Measurements from ENCODE around the gene SLC29A4.

Gene SLC29A4

DNA sequence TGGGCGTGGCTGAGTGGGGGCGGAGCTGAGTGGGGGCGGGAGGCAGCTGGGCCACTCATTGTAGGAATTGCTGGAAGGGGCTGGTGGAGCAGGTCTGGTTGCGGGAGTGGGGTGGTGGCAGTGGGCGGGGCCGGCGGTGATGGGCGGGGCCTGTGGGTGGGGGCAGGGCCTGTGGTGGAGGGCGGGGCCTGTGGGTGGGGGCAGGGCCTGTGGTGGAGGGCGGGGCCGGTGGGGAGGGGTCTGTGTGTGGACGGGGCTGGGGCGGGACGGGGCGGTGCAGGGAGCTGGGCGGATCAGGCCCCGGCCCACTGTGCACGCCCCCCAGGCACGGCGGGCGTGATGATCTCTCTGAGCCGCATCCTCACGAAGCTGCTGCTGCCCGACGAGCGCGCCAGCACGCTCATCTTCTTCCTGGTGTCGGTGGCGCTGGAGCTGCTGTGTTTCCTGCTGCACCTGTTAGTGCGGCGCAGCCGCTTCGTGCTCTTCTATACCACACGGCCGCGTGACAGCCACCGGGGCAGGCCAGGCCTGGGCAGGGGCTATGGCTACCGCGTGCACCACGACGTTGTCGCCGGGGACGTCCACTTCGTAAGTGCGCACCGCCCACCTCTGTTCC, 14.0 kb downstream of the SLC29A4 start:
- H3K36me3 ChIP-seq (replicated peaks; ENCODE audit: low read depth, low read length) = no peaks in the 10 kb centered on the region
- no peaks in the 10 kb centered on the region for H4K20me1 ChIP-seq (ENCODE audit: insufficient read depth, low read length)
- no peak overlapping the region for H3K9ac ChIP-seq (ENCODE audit: low read length)
- TF ChIP-seq EZH2phosphoT487 (IDR thresholded peaks at IDR 0.05; ENCODE audit: low read depth) = no peak
- no peak overlapping the region for H3K4me2 ChIP-seq (ENCODE audit: low read length)
- H3K79me2 ChIP-seq (ENCODE audit: low read length) = no peaks in the 10 kb centered on the region
- H3K4me3 ChIP-seq (ENCODE audit: low read length) = no peak overlapping the region
- no peak overlapping the region for H2AFZ ChIP-seq (ENCODE audit: low read depth, low read length)
- H3K27ac ChIP-seq (ENCODE audit: low read length) = no peak overlapping the region
- H3K4me1 ChIP-seq (ENCODE audit: low read length) = no peaks in the 10 kb centered on the region
- no peaks in the 10 kb centered on the region for H3K9me3 ChIP-seq (ENCODE audit: insufficient read depth, low read length)
- no peaks in the 10 kb centered on the region for H3K27me3 ChIP-seq (ENCODE audit: low read depth, low read length)

DNA sequence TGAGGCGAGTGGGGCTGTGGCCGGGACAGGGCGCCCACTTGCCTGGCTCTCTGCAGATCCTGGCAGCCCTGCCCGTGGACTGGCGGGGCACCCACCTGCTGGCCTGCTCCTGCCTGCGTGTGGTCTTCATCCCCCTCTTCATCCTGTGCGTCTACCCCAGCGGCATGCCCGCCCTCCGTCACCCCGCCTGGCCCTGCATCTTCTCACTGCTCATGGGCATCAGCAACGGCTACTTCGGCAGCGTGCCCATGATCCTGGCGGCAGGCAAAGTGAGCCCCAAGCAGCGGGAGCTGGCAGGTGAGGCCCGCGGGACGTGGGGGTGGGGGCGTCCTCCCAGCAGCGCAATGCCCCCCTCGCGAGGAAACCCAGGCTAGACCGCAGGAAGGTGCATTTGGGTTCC, 17.6 kb downstream of the SLC29A4 start:
- no peak for TF ChIP-seq EZH2phosphoT487 (IDR thresholded peaks at IDR 0.05; ENCODE audit: low read depth)
- TF ChIP-seq, protein P1, sequence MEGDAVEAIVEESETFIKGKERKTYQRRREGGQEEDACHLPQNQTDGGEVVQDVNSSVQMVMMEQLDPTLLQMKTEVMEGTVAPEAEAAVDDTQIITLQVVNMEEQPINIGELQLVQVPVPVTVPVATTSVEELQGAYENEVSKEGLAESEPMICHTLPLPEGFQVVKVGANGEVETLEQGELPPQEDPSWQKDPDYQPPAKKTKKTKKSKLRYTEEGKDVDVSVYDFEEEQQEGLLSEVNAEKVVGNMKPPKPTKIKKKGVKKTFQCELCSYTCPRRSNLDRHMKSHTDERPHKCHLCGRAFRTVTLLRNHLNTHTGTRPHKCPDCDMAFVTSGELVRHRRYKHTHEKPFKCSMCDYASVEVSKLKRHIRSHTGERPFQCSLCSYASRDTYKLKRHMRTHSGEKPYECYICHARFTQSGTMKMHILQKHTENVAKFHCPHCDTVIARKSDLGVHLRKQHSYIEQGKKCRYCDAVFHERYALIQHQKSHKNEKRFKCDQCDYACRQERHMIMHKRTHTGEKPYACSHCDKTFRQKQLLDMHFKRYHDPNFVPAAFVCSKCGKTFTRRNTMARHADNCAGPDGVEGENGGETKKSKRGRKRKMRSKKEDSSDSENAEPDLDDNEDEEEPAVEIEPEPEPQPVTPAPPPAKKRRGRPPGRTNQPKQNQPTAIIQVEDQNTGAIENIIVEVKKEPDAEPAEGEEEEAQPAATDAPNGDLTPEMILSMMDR (IDR thresholded peaks at IDR 0.05; ENCODE audit: low read depth, low read length) = no peak
- no peak overlapping the region for H3K27ac ChIP-seq (ENCODE audit: low read length)
- no peaks in the 10 kb centered on the region for H3K27me3 ChIP-seq (ENCODE audit: low read depth, low read length)

DNA sequence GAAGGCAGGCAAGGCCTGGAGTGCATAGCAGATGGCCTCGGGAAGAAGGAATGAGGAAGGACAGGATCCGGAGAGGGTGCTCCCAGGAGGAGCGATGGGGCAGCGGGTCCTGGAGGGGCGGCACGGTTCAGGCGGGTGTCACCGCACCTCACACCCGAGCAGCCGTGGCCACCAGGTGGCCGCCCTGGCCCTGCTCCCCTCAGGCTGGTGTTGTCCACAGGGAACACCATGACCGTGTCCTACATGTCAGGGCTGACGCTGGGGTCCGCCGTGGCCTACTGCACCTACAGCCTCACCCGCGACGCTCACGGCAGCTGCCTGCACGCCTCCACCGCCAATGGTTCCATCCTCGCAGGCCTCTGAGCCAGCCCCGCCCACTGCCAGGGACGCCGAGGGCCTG, 19.8 kb downstream of the SLC29A4 start:
- no peak overlapping the region for H3K27ac ChIP-seq (ENCODE audit: low read length)
- H3K79me2 ChIP-seq (ENCODE audit: low read length) = no peaks in the 10 kb centered on the region
- H3K9me3 ChIP-seq (ENCODE audit: insufficient read depth, low read length) = no peaks in the 10 kb centered on the region
- H3K4me2 ChIP-seq (ENCODE audit: low read length) = no peak overlapping the region
- H2AFZ ChIP-seq (ENCODE audit: low read depth, low read length) = no peak overlapping the region
- no peak overlapping the region for H3K4me3 ChIP-seq (ENCODE audit: low read length)
- no peaks in the 10 kb centered on the region for H3K27me3 ChIP-seq (ENCODE audit: low read depth, low read length)
- H3K4me1 ChIP-seq (ENCODE audit: low read length) = no peaks in the 10 kb centered on the region
- TF ChIP-seq EZH2phosphoT487 (IDR thresholded peaks at IDR 0.05; ENCODE audit: low read depth) = no peak
- TF ChIP-seq, protein P1 (IDR thresholded peaks at IDR 0.05; ENCODE audit: low read depth, low read length) = no peak
- H4K20me1 ChIP-seq (ENCODE audit: insufficient read depth, low read length) = no peaks in the 10 kb centered on the region
- H3K9ac ChIP-seq (ENCODE audit: low read length) = no peak overlapping the region
- H3K36me3 ChIP-seq (replicated peaks; ENCODE audit: low read depth, low read length) = no peaks in the 10 kb centered on the region

More for the DNA sequence above, 17.6 kb downstream of the SLC29A4 start:
- no peaks in the 10 kb centered on the region for H3K36me3 ChIP-seq (replicated peaks; ENCODE audit: low read depth, low read length)
- H3K9me3 ChIP-seq (ENCODE audit: insufficient read depth, low read length) = no peaks in the 10 kb centered on the region
- H3K4me1 ChIP-seq (ENCODE audit: low read length) = no peaks in the 10 kb centered on the region
- no peak overlapping the region for H2AFZ ChIP-seq (ENCODE audit: low read depth, low read length)
- H3K79me2 ChIP-seq (ENCODE audit: low read length) = no peaks in the 10 kb centered on the region
- H3K4me2 ChIP-seq (ENCODE audit: low read length) = no peak overlapping the region
- no peak overlapping the region for H3K4me3 ChIP-seq (ENCODE audit: low read length)
- H4K20me1 ChIP-seq (ENCODE audit: insufficient read depth, low read length) = no peaks in the 10 kb centered on the region
- no peak overlapping the region for H3K9ac ChIP-seq (ENCODE audit: low read length)

DNA sequence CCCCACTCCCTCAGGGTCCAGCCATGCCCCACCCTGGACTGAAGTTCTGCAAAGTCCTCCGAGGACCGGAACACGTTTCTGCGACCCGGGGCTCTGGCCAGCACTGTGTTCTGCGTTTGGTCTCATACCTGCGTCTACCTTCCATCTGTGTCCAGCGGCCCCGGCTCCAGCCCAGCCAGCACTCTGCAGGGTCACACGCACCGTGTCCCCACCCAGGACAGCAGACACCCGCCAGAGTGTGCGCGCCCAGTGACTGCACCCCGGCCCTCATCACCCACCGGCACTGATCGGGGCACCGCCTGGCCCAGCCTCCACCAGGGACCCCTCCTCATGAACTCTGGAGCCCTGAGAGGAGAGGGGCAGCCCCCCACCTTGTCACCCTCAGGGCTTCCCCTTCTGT, 20.3 kb downstream of the SLC29A4 start:
- H3K4me2 ChIP-seq (ENCODE audit: low read length) = no peak overlapping the region
- H3K9ac ChIP-seq (ENCODE audit: low read length) = no peak overlapping the region
- no peak overlapping the region for H2AFZ ChIP-seq (ENCODE audit: low read depth, low read length)
- H3K79me2 ChIP-seq (ENCODE audit: low read length) = no peaks in the 10 kb centered on the region
- H3K27me3 ChIP-seq (ENCODE audit: low read depth, low read length) = no peaks in the 10 kb centered on the region
- H3K4me3 ChIP-seq (ENCODE audit: low read length) = no peak overlapping the region
- no peaks in the 10 kb centered on the region for H3K9me3 ChIP-seq (ENCODE audit: insufficient read depth, low read length)
- no peak for TF ChIP-seq EZH2phosphoT487 (IDR thresholded peaks at IDR 0.05; ENCODE audit: low read depth)
- TF ChIP-seq, protein P1 (IDR thresholded peaks at IDR 0.05; ENCODE audit: low read depth, low read length) = no peak
- H3K27ac ChIP-seq (ENCODE audit: low read length) = no peak overlapping the region
- no peaks in the 10 kb centered on the region for H3K4me1 ChIP-seq (ENCODE audit: low read length)
- no peaks in the 10 kb centered on the region for H3K36me3 ChIP-seq (replicated peaks; ENCODE audit: low read depth, low read length)
- H4K20me1 ChIP-seq (ENCODE audit: insufficient read depth, low read length) = no peaks in the 10 kb centered on the region

All from OCI-LY3 (cell line).